ENCODE data around the gene FRAT1. TPM values are rescaled to one million over a fixed set of nuclear protein-coding genes. Genes with fewer than 3 reads are reported as not detected.

The FRAT1 gene
- total and polyA plus RNA-seq, 10 of the 15 experiments (the other 5 are each of a cell fraction or from before 2014, with no cell fraction given), result 0.07 to 0.73 (median 0.26) TPM

DNA sequence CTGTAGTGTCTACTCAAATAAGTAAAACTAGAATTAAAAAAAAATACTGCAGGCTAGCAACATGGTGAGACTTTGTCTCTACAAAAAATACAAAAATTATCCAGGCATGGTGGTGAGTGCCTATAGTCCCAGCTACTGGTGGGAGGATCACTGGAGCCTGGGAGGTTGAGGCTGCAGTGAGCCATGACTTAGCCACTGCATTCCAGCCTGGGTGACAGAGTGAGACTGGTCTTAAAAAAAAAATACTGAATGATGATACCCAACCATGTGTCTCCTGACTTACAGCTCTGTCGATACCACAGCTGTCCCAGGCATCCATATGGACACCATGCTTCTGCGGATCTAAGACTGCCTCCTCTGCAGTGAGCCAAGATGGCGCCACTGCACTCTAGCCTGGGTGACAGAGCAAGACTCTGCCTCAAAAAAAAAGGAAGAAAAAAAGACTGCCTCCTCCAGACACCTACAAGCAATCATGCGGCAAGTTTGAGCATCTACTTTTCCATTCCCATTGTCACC, 7.9 kb upstream of the FRAT1 start:
- Histone ChIP-seq H3K9ac (ENCODE audit: control insufficient read depth, insufficient read depth, low read length) (no peak overlapping the region), H4K20me1 (ENCODE audit: control insufficient read depth, insufficient read depth) (no peaks in the 10 kb centered on the region), H3K79me2 (ENCODE audit: control insufficient read depth, insufficient read depth, low read length) (no peaks in the 10 kb centered on the region), H3K27me3 (replicated peaks in 1 of 2; ENCODE audit: control insufficient read depth in 2 of 2, insufficient read depth in 2 of 2, low read length in 1 of 2) (no peaks in the 10 kb centered on the region; a peak in 1 of 4 replicates), H3K27ac (ENCODE audit: control insufficient read depth, insufficient read depth) (no peak overlapping the region), H3K36me3 (ENCODE audit: control insufficient read depth in 2 of 2, insufficient read depth in 2 of 2, low read length in 1 of 2) (no peaks in the 10 kb centered on the region), H3K4me2 (ENCODE audit: control insufficient read depth, insufficient read depth) (no peak overlapping the region), H3K4me1 (ENCODE audit: control insufficient read depth, insufficient read depth, low read length) (no peaks in the 10 kb centered on the region), H3K9me3 (replicated peaks; ENCODE audit: control insufficient read depth, insufficient read depth, low read length) (no peaks in the 10 kb centered on the region), H2AFZ (ENCODE audit: control insufficient read depth, low read depth, low read length) (no peak overlapping the region), H3K4me3 (no peak overlapping the region)
- FAIRE-seq, result no peak
- intact Hi-C loops (cut with micrococcal nuclease; ENCODE audit: unreplicated experiment) (no loop called here), in situ Hi-C loops (cut with MboI) (no loop called here)
- whole genome bisulfite sequencing (ENCODE audit: insufficient coverage, insufficient replicate concordance, low lambda C conversion rate, missing lambda C conversion rate), result 56% methylated on average over 4 of the region's 4 CpGs
- ChIA-PET CTCF (interaction anchor here (0.6 kb wide), 1 partner anchor 671 kb away, joined by 3 read pairs; no protein-coding TSS in a partner anchor), RAD21 (ENCODE audit: unreplicated experiment) (no interaction called here), SMC1A (ENCODE audit: uncharacterized antibody, unreplicated experiment) (no interaction called here), POLR2A (no interaction called here)
- TF ChIP-seq BRCA1 (IDR thresholded peaks at IDR 0.05; ENCODE audit: low read depth, low read length), result no peak
- no peak for TF ChIP-seq RELA (IDR thresholded peaks at IDR 0.05; ENCODE audit: borderline replicate concordance, partially characterized antibody)
- no peak for TF ChIP-seq JUND (IDR thresholded peaks at IDR 0.05; ENCODE audit: low read depth, low read length)
- TF ChIP-seq SPI1 (IDR thresholded peaks at IDR 0.05; ENCODE audit: borderline replicate concordance, insufficient read depth, low read depth, low read length), result no peak
- TF ChIP-seq IRF4 (IDR thresholded peaks at IDR 0.05; ENCODE audit: low read depth, low read length), result no peak
- TF ChIP-seq, protein P1, sequence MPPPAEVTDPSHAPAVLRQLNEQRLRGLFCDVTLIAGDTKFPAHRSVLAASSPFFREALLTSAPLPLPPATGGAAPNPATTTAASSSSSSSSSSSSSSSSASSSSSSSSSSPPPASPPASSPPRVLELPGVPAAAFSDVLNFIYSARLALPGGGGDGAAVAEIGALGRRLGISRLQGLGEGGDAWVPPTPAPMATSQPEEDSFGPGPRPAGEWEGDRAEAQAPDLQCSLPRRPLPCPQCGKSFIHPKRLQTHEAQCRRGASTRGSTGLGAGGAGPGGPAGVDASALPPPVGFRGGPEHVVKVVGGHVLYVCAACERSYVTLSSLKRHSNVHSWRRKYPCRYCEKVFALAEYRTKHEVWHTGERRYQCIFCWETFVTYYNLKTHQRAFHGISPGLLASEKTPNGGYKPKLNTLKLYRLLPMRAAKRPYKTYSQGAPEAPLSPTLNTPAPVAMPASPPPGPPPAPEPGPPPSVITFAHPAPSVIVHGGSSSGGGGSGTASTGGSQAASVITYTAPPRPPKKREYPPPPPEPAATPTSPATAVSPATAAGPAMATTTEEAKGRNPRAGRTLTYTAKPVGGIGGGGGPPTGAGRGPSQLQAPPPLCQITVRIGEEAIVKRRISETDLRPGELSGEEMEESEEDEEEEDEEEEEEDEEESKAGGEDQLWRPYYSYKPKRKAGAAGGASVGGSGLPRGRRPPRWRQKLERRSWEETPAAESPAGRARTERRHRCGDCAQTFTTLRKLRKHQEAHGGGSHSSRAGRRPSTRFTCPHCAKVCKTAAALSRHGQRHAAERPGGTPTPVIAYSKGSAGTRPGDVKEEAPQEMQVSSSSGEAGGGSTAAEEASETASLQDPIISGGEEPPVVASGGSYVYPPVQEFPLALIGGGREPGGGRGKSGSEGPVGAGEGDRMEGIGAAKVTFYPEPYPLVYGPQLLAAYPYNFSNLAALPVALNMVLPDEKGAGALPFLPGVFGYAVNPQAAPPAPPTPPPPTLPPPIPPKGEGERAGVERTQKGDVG (CRISPR knock-in tag; IDR thresholded peaks at IDR 0.05), result no peak
- TF ChIP-seq MYB (IDR thresholded peaks at IDR 0.05; ENCODE audit: borderline replicate concordance, low read depth, low read length), result no peak
- no peak for TF ChIP-seq TCF12 (IDR thresholded peaks at IDR 0.05; ENCODE audit: low read depth, low read length)
- TF ChIP-seq, protein P2, sequence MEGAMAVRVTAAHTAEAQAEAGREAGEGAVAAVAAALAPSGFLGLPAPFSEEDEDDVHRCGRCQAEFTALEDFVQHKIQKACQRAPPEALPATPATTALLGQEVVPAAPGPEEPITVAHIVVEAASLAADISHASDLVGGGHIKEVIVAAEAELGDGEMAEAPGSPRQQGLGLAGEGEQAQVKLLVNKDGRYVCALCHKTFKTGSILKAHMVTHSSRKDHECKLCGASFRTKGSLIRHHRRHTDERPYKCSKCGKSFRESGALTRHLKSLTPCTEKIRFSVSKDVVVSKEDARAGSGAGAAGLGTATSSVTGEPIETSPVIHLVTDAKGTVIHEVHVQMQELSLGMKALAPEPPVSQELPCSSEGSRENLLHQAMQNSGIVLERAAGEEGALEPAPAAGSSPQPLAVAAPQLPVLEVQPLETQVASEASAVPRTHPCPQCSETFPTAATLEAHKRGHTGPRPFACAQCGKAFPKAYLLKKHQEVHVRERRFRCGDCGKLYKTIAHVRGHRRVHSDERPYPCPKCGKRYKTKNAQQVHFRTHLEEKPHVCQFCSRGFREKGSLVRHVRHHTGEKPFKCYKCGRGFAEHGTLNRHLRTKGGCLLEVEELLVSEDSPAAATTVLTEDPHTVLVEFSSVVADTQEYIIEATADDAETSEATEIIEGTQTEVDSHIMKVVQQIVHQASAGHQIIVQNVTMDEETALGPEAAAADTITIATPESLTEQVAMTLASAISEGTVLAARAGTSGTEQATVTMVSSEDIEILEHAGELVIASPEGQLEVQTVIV (IDR thresholded peaks at IDR 0.05; ENCODE audit: borderline replicate concordance, partially characterized antibody), result no peak
- TF ChIP-seq ESRRA (IDR thresholded peaks at IDR 0.05; ENCODE audit: low read length), result no peak
- TF ChIP-seq TAF1 (IDR thresholded peaks at IDR 0.05; ENCODE audit: borderline replicate concordance, low read depth, low read length), result no peak
- TF ChIP-seq EP300 (IDR thresholded peaks at IDR 0.05; ENCODE audit: borderline replicate concordance in 1 of 2, control insufficient read depth in 1 of 2, low read depth in 2 of 2, low read length in 2 of 2), result no peak
- no peak for TF ChIP-seq KAT2A (conservative IDR thresholded peaks at IDR 0.05; ENCODE audit: control insufficient read depth, low read depth, low read length)
- BruUV-seq (replicated peaks), result no TSS peak
- no peak for DNase-seq (ENCODE audit: low read depth, low spot score)
- ATAC-seq, result no peak
